GM13977 (cell line): ENCODE results near the gene TNS1.

ENCODE experiments used
- DNase-seq: peaks from one replicate; pipeline ENCODE4 v3.0.0; 2012; ENCODE audit warnings: low spot score
- CTCF ChIP-seq: IDR thresholded peaks from 2 replicates; pipeline ENCODE4 v1.5.1; 2012; ENCODE audit warnings: mild to moderate bottlenecking, control low read depth; ENCODE audit not compliant: insufficient read depth; ENCODE audit errors: extremely low read depth, missing control alignments
- in situ Hi-C: fragments of 300-500 bp; cut with MboI; formaldehyde crosslinking; loops from one replicate; pipeline ENCODE4 v1.12.0; 2022; ENCODE audit warnings: low sequenced_read_pairs, low pct_unique_long_range_greater_than_20kb, mixed read lengths, inconsistent platforms; ENCODE audit not compliant: unreplicated experiment

The TNS1 gene

GRCh38 chr2:217960351-217960750, 42.4 kb downstream of the TNS1 start:
- no peak for DNase-seq
- no peak for TF ChIP-seq CTCF
- in situ Hi-C loops, result no loop called here

- no peak for TF ChIP-seq CTCF
- no peak for DNase-seq
- in situ Hi-C loops, result no loop called here
Measured at GRCh38 chr2:217959723-217960122, 43.1 kb downstream of the TNS1 start.

GRCh38 chr2:217958884-217959225, 43.9 kb downstream of the TNS1 start:
- DNase-seq, result no peak
- in situ Hi-C loops, result no loop called here
- no peak for TF ChIP-seq CTCF

GRCh38 chr2:217958206-217958883, 44.5 kb downstream of the TNS1 start:
- DNase-seq, result no peak
- TF ChIP-seq CTCF, result no peak
- in situ Hi-C loops, result no loop called here

GRCh38 chr2:217956586-217957457, 46.0 kb downstream of the TNS1 start:
- DNase-seq, result no peak
- in situ Hi-C loops, result no loop called here
- no peak for TF ChIP-seq CTCF

- in situ Hi-C loops, result no loop called here
- no peak for DNase-seq
- no peak for TF ChIP-seq CTCF
Measured at GRCh38 chr2:217955881-217956493, 46.8 kb downstream of the TNS1 start.
